ENCODE measurements around the gene PINLYP.

The PINLYP gene

DNA sequence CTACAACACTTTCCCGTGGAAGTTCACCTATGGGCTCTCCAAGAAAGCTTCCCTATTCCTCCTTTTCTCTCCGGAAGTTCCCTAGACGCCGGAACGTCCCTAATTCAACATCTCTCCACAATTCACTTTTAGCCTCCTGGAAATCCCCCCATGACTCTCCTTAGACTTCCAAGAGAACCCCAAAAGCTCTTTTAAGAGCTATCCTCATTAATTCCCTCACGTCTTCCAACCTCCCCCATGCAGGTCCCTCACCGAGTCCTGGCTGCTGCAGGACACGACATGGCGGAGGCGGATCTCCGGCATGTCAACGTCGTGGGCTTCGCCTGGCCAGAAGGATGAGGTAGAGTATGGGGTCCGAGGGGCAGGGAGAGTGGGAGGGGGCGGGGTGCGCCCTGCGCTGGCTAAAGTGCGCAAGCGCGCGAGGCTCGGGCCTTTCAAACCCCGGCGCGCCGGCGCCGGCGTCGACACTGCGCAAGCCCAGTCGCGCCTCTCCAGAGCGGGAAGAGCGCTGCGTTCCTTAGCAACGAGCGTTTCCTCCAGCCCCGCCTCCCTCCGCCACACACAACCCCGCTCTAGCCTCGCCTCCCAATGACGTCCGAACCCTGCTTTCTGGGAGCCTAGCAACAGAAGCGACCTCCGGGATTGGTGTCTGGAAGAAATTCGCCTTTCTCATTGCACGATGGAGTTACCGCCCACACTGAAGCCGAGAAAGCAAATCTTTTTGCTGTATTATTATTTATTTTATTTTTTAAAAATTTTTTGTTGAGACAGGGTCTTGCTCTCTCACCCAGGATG lies at the start of gene PINLYP, which contains the start of gene XRCC1:
Gene PINLYP, plus strand, starts transcription at position 646 of the 795 bp plus-strand sequence. CDS start 1,391 bp downstream, outside the sequence.
Gene XRCC1, minus strand, starts transcription at position 372 of the 795 bp plus-strand sequence. Its CDS starts 69 bp downstream, at position 303.
- H3K4me3 ChIP-seq (ENCODE audit: low read depth, low read length) = peak within 1 kb of the TSS; percentile 77
- TF ChIP-seq, protein P1, sequence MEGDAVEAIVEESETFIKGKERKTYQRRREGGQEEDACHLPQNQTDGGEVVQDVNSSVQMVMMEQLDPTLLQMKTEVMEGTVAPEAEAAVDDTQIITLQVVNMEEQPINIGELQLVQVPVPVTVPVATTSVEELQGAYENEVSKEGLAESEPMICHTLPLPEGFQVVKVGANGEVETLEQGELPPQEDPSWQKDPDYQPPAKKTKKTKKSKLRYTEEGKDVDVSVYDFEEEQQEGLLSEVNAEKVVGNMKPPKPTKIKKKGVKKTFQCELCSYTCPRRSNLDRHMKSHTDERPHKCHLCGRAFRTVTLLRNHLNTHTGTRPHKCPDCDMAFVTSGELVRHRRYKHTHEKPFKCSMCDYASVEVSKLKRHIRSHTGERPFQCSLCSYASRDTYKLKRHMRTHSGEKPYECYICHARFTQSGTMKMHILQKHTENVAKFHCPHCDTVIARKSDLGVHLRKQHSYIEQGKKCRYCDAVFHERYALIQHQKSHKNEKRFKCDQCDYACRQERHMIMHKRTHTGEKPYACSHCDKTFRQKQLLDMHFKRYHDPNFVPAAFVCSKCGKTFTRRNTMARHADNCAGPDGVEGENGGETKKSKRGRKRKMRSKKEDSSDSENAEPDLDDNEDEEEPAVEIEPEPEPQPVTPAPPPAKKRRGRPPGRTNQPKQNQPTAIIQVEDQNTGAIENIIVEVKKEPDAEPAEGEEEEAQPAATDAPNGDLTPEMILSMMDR (IDR thresholded peaks at IDR 0.05; ENCODE audit: borderline replicate concordance, insufficient read depth, low read depth, low read length) = no peak

GRCh38 chr19:43525836-43526771 lies 49.5 kb upstream of the PINLYP start:
- TF ChIP-seq, protein P1 (IDR thresholded peaks at IDR 0.05; ENCODE audit: borderline replicate concordance, insufficient read depth, low read depth, low read length) = no peak
- H3K4me3 ChIP-seq (ENCODE audit: low read depth, low read length) = peak overlapping the region; percentile 76

- TF ChIP-seq, protein P1 (IDR thresholded peaks at IDR 0.05; ENCODE audit: borderline replicate concordance, insufficient read depth, low read depth, low read length) = 0 out of 2 replicates have a peak, but pooled peaks have one; percentile 2
Measured at GRCh38 chr19:43526884-43527859, 48.4 kb upstream of the PINLYP start, which contains the start of gene ETHE1. Gene ETHE1 (minus strand): TSS chr19:43527201. CDS start chr19:43527177, 24 bp downstream.

DNA sequence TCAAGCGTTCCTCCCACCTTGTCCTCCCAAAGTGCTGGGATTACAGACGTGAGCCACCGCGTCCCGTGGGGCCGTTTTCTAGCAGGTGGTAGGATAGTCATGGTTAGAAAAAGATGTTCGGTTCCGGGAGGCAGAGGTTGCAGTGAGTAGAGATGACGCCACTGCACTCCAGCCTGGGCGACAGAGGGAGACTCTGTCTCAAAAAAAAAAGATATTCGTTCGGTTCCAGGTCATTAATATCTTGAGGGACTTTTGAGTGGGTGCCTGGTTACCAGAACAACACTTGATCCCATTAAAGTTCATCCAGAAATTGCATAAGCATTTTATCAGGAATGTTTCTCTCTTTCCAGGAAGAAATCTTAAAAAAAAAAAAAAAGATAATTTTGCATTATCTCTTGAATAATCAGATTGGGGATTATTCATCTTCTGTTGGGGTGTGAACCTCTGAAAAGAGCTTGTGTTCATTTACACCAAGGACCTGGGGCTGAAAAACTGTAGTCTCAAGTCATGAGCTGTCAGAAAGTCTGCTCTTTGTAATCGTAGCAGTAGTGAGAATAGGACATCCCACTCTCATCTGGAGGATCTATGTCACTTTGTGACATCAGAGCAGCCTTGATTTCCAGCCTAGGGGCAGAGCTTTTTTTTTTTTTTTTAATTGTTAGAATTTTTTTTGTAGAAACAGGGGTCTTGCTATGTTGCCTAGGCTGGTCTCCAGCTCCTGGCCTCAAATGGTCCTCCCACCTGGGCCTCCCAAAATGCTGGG lies 47.6 kb upstream of the PINLYP start:
- H3K4me3 ChIP-seq (ENCODE audit: low read depth, low read length) = no peak overlapping the region
- TF ChIP-seq, protein P1 (IDR thresholded peaks at IDR 0.05; ENCODE audit: borderline replicate concordance, insufficient read depth, low read depth, low read length) = no peak

More at GRCh38 chr19:43526884-43527859, 48.4 kb upstream of the PINLYP start, which contains the start of gene ETHE1:
- H3K4me3 ChIP-seq (ENCODE audit: low read depth, low read length) = peak within 1 kb of the TSS; percentile 76

- H3K4me3 ChIP-seq (ENCODE audit: low read depth, low read length) = peak overlapping the region; percentile 48
- TF ChIP-seq, protein P1 (IDR thresholded peaks at IDR 0.05; ENCODE audit: borderline replicate concordance, insufficient read depth, low read depth, low read length) = no peak
Measured at GRCh38 chr19:43532571-43532961, 43.0 kb upstream of the PINLYP start.
